B cell (primary cell): ENCODE measurements around the gene CABCOCO1. TPM values are rescaled to one million over a fixed set of nuclear protein-coding genes. Genes with fewer than 3 reads are reported as not detected.

Experiments
- ATAC-seq: fragments of 200-7000 bp; cut with Tn5 transposase; one replicate; pipeline ENCODE4 v1.10.0; 2021; ENCODE audit warnings: low read depth, mild to moderate bottlenecking, moderate number of reproducible peaks, moderate library complexity
- CTCF ChIA-PET: fragments of 350-600 bp; sonication (Branson Sonifier 250); formaldehyde crosslinking; loops from one replicate; lab custom pipeline; 2021; ENCODE audit warnings: antibody characterized with exemption, inconsistent platforms; lab: Charles Lee
- POLR2A ChIA-PET: fragments of 350-600 bp; sonication (Branson Sonifier 250); formaldehyde crosslinking; loops from one replicate; lab custom pipeline; 2021; ENCODE audit warnings: antibody characterized with exemption; lab: Charles Lee
- DNase-seq: peaks from one replicate; pipeline ENCODE4 v3.0.0; 2013
- H2AFZ ChIP-seq: 2 replicates; pipeline ENCODE4 v1.6.1; 2012; ENCODE audit warnings: mild to moderate bottlenecking, low read depth, low read length; ENCODE audit not compliant: insufficient read depth, poor library complexity, severe bottlenecking
- H3K27ac ChIP-seq, 2 donors: 1 replicate in 1 of 2; 2 replicates in 1 of 2; pipeline ENCODE4 v1.5.1; 2012 to 2013; ENCODE audit warnings: low read length in 2 of 2, mild to moderate bottlenecking in 2 of 2, moderate library complexity in 1 of 2
- H3K27me3 ChIP-seq, 4 experiments: fragments of 200-600 bp in 1 of 4; sonication (generic) in 1 of 4; replicated peaks in 1 of 4; 1 replicate in 2 of 4; 2 replicates in 2 of 4; pipeline versions ENCODE4 v1.6.1 to v1.7.0; 2013 to 2016; ENCODE audit warnings: low read length in 3 of 4, mild to moderate bottlenecking in 2 of 4, mixed read lengths in 1 of 4, moderate library complexity in 1 of 4; ENCODE audit not compliant: insufficient read depth in 4 of 4, control insufficient read depth in 3 of 4; ENCODE audit errors: control extremely low read depth in 1 of 4
- H3K36me3 ChIP-seq, 2 experiments: replicated peaks in 1 of 2; 1 replicate in 1 of 2; 2 replicates in 1 of 2; pipeline versions ENCODE4 v1.6.1 to v1.7.1; 2013; ENCODE audit warnings: low read length in 1 of 2; ENCODE audit not compliant: insufficient read depth in 2 of 2, control insufficient read depth in 1 of 2; ENCODE audit errors: control extremely low read depth in 1 of 2, extremely low read depth in 1 of 2
- H3K4me1 ChIP-seq, 2 donors: fragments of 200-600 bp in 1 of 2; sonication (generic) in 1 of 2; 1 replicate in 1 of 2; 2 replicates in 1 of 2; pipeline versions ENCODE4 v1.5.1 to v1.6.1; 2013 to 2017; ENCODE audit warnings: low read length in 2 of 2; ENCODE audit not compliant: control insufficient read depth in 2 of 2, insufficient read depth in 2 of 2
- H3K4me2 ChIP-seq: replicated peaks from 2 replicates; pipeline ENCODE3; 2012; ENCODE audit warnings: mild to moderate bottlenecking, low read depth, low read length; ENCODE audit not compliant: poor library complexity, severe bottlenecking
- H3K4me3 ChIP-seq, 5 experiments: fragments of 200-600 bp in 1 of 5; sonication (generic) in 1 of 5; 1 replicate in 3 of 5; 2 replicates in 2 of 5; pipeline versions ENCODE4 v1.5.1 to v1.7.0; 2011 to 2016; ENCODE audit warnings: low read length in 4 of 5, mild to moderate bottlenecking in 4 of 5, low read depth in 2 of 5, control low read depth in 1 of 5, moderate library complexity in 1 of 5; ENCODE audit not compliant: insufficient read depth in 1 of 5; ENCODE audit errors: control extremely low read depth in 1 of 5, extremely low read depth in 1 of 5
- H3K79me2 ChIP-seq: fragments of 200-600 bp; sonication (generic); one replicate; pipeline ENCODE4 v1.6.0; 2016; ENCODE audit warnings: low read length; ENCODE audit not compliant: control insufficient read depth, insufficient read depth
- H3K9ac ChIP-seq: fragments of 200-600 bp; sonication (generic); 2 replicates; pipeline ENCODE4 v1.6.1; 2017; ENCODE audit warnings: mild to moderate bottlenecking, low read length, moderate library complexity
- H3K9me3 ChIP-seq, 3 donors: one replicate each; pipeline versions ENCODE4 v1.6.1 to v1.7.1; 2013; ENCODE audit warnings: low read length in 2 of 3; ENCODE audit not compliant: control insufficient read depth in 2 of 3, insufficient read depth in 1 of 3; ENCODE audit errors: control extremely low read depth in 1 of 3
- H4K20me1 ChIP-seq: 2 replicates; pipeline ENCODE4 v1.6.0; 2012; ENCODE audit warnings: mild to moderate bottlenecking, low read length; ENCODE audit not compliant: insufficient read depth, control insufficient read depth, poor library complexity, severe bottlenecking
- H3K27ac Mint-ChIP-seq: one replicate; pipeline ENCODE4 v1.8.0; 2021; ENCODE audit warnings: mixed read lengths
- H3K27me3 Mint-ChIP-seq: one replicate; pipeline ENCODE4 v1.8.0; 2021; ENCODE audit warnings: mixed read lengths
- H3K4me1 Mint-ChIP-seq: one replicate; pipeline ENCODE4 v1.8.0; 2021; ENCODE audit warnings: mixed read lengths
- H3K4me3 Mint-ChIP-seq: one replicate; pipeline ENCODE4 v1.8.0; 2021; ENCODE audit warnings: mixed read lengths
- H3K9me3 Mint-ChIP-seq: one replicate; pipeline ENCODE4 v1.8.0; 2022; ENCODE audit warnings: mixed read lengths; ENCODE audit not compliant: insufficient read depth
- CTCF ChIP-seq: fragments of 200-600 bp; IDR thresholded peaks from one replicate; pipeline ENCODE4 v1.8.0; 2022; ENCODE audit warnings: antibody characterized with exemption, mild to moderate bottlenecking
- EZH2 ChIP-seq: IDR thresholded peaks from 2 replicates; pipeline ENCODE4 v1.6.1; 2012; ENCODE audit warnings: borderline replicate concordance, low read depth, mild to moderate bottlenecking, moderate library complexity, low read length; ENCODE audit not compliant: insufficient read depth, poor library complexity, severe bottlenecking
- WGBS: methylation state at CpG from one replicate; pipeline ENCODE4 v1.1.5; 2013; ENCODE audit warnings: missing lambda C conversion rate; ENCODE audit not compliant: insufficient coverage; 5-methylcytosine and 5-hydroxymethylcytosine counted together
- intact Hi-C: fragments of 100-400 bp; cut with micrococcal nuclease; formaldehyde crosslinking; loops from one replicate; pipeline ENCODE4 v1.10.0; 2022
- polyA plus RNA-seq: library from polyadenylated mRNA; depleted of rRNA; stranded (reverse); fragments of >200 nt; gene quantifications from 2 replicates; pipeline ENCODE4 v1.2.3, GENCODE V29; 2012
- total RNA-seq, 2 donors: library from RNA; stranded (reverse); fragments of 120-200 nt in 1 of 2; gene quantifications; 1 replicate in 1 of 2; 2 replicates in 1 of 2; pipeline versions ENCODE4 v1.2.3 to v1.2.4, GENCODE V29; 2013 to 2022

The CABCOCO1 gene
- total and polyA plus RNA-seq, 2 donors (not counting 1 experiment from before 2014, with no cell fraction given): not detected

GRCh38 chr10:61751599-61751998 is 88.9 kb downstream of the CABCOCO1 start:
- no CpG with 5 or more reads among the region's 3 CpGs for WGBS
- POLR2A ChIA-PET: interaction anchor here (1.0 kb wide), 1 partner anchor 299 kb away, joined by 3 read pairs; no protein-coding TSS in a partner anchor
- no peaks in the 10 kb centered on the region for H3K27me3 Mint-ChIP-seq

More at GRCh38 chr10:61751599-61751998, 88.9 kb downstream of the CABCOCO1 start:
- Histone ChIP-seq H3K4me2 (peak overlapping the region; percentile 56), H3K36me3 (no peaks in the 10 kb centered on the region), H3K79me2 (no peaks in the 10 kb centered on the region), H3K27me3 (no peaks in the 10 kb centered on the region), H3K4me1 (peaks cover 17 to 19% of the 10 kb centered on the region in 2 donors), H3K4me3 (peak overlapping the region in 1 of 5 experiments; percentile 24), H3K9me3 (no peaks in the 10 kb centered on the region), H2AFZ (peak overlapping the region; percentile 20), H3K27ac (no peak overlapping the region), H4K20me1 (no peaks in the 10 kb centered on the region), H3K9ac (no peak overlapping the region)
- TF ChIP-seq EZH2 (no peak), CTCF (no peak)
- Mint-ChIP-seq H3K9me3 (no peaks in the 10 kb centered on the region), H3K4me1 (peaks cover 27% of the 10 kb centered on the region), H3K4me3 (peak overlapping the region; percentile 52), H3K27ac (no peak overlapping the region)
- DNase-seq: no peak
- intact Hi-C loops: loop anchor here (1.0 to 10.0 kb wide), 5 partner anchors 84 to 494 kb away; no protein-coding TSS in a partner anchor
- no peak for ATAC-seq
- CTCF ChIA-PET: interaction anchor here (0.9 to 3.1 kb wide), 35 partner anchors 10 to 1969 kb away, joined by 3 to 50 read pairs (median 4); partner anchors contain the start of gene ARID5B
